Lower lobe of right lung (tissue), 2 donors: ENCODE results near the gene ST3GAL3. TPM values are rescaled to one million over a fixed set of nuclear protein-coding genes. Genes with fewer than 3 reads are reported as not detected.

Source experiments
- ATAC-seq, 2 donors: fragments of 200-7000 bp; cut with Tn5 transposase; one replicate each; pipeline ENCODE4 v1.9.1; 2020 to 2022; ENCODE audit warnings: mild to moderate bottlenecking in 2 of 2, moderate library complexity in 2 of 2
- DNase-seq: peaks from one replicate; pipeline ENCODE4 v3.0.0-alpha.2; 2020
- H3K27ac ChIP-seq: fragments of 200-600 bp; one replicate; pipeline ENCODE4 v1.8.0; 2022
- H3K27me3 ChIP-seq: fragments of 200-600 bp; one replicate; pipeline ENCODE4 v1.8.0; 2022; ENCODE audit warnings: low read depth
- H3K36me3 ChIP-seq: fragments of 200-600 bp; one replicate; pipeline ENCODE4 v1.8.0; 2022; ENCODE audit warnings: mild to moderate bottlenecking
- H3K4me1 ChIP-seq: fragments of 200-600 bp; one replicate; pipeline ENCODE4 v1.8.0; 2022
- H3K4me3 ChIP-seq: fragments of 200-600 bp; one replicate; pipeline ENCODE4 v1.8.0; 2022; ENCODE audit warnings: mild to moderate bottlenecking
- H3K9me3 ChIP-seq: fragments of 200-600 bp; one replicate; pipeline ENCODE4 v1.8.0; 2022
- CTCF ChIP-seq: fragments of 200-600 bp; IDR thresholded peaks from one replicate; pipeline ENCODE4 v1.8.0; 2022; ENCODE audit warnings: antibody characterized with exemption, mild to moderate bottlenecking
- intact Hi-C: fragments of 100-400 bp; cut with DNase I; formaldehyde crosslinking; loops from one replicate; pipeline ENCODE4 v1.11.0; 2022
- total RNA-seq: library from RNA; stranded (reverse); fragmentation: NEBNext Ultra II Directional; extraction: Animal tissue kit (Norgen Biotek cat#: 25700); gene quantifications from one replicate; pipeline ENCODE4 v1.2.1, GENCODE V29; 2021
- donor health status: DM: no; HTN: yes; CAD: no; lungs with severe emphysema.

The ST3GAL3 gene
- total RNA-seq, 1 donor from 2014 or later: 23.6 TPM

GRCh38 chr1:43800771-43801170 lies 93.4 kb downstream of the ST3GAL3 start:
- intact Hi-C loops: no loop called here
- TF ChIP-seq CTCF: no peak
- no peaks in the 10 kb centered on the region for H3K27me3 ChIP-seq

DNA sequence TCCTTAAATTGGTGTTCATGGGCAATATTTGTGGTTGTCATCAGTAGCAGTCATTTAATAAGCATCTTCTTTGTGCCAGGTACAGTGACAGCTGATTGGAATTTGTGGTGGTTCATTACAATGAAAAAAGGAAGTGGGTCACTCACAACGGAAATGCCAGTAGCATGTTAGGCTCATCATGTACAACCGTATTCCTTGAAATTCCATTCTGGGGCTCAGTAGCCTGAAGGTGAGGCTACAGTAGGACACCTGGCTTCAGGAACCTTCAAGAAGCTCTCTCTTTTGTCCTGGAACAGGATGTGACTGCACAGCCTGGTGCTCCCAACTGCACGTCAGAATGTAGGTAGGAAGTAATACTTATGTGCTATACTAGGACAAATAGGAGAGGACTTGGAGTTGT lies 93.9 kb downstream of the ST3GAL3 start:
- Histone ChIP-seq H3K36me3 (no peaks in the 10 kb centered on the region), H3K27ac (no peak overlapping the region), H3K27me3 (no peaks in the 10 kb centered on the region), H3K4me3 (no peak overlapping the region), H3K4me1 (no peaks in the 10 kb centered on the region), H3K9me3 (no peaks in the 10 kb centered on the region)
- no peak for DNase-seq
- no peak for TF ChIP-seq CTCF
- ATAC-seq: no peak
- intact Hi-C loops: no loop called here

More at GRCh38 chr1:43800771-43801170, 93.4 kb downstream of the ST3GAL3 start:
- Histone ChIP-seq H3K27ac (no peak overlapping the region), H3K4me1 (no peaks in the 10 kb centered on the region), H3K9me3 (no peaks in the 10 kb centered on the region), H3K36me3 (no peaks in the 10 kb centered on the region), H3K4me3 (no peak overlapping the region)
- no peak for ATAC-seq
- no peak for DNase-seq

- ATAC-seq (no peak), DNase-seq (no peak)
- H3K36me3 ChIP-seq: no peaks in the 10 kb centered on the region
- H3K27me3 ChIP-seq: no peaks in the 10 kb centered on the region
- no peaks in the 10 kb centered on the region for H3K9me3 ChIP-seq
- no peaks in the 10 kb centered on the region for H3K4me1 ChIP-seq
- no peak overlapping the region for H3K27ac ChIP-seq
- intact Hi-C loops: no loop called here
- no peak for TF ChIP-seq CTCF
- H3K4me3 ChIP-seq: no peak overlapping the region
These were observed 95.1 kb downstream of the ST3GAL3 start for GRCh38 chr1:43802356-43802980.

- Histone ChIP-seq H3K36me3 (no peaks in the 10 kb centered on the region), H3K27me3 (no peaks in the 10 kb centered on the region), H3K27ac (no peak overlapping the region), H3K9me3 (no peaks in the 10 kb centered on the region), H3K4me3 (no peak overlapping the region), H3K4me1 (no peaks in the 10 kb centered on the region)
- no peak for DNase-seq
- intact Hi-C loops: no loop called here
- ATAC-seq: no peak
- TF ChIP-seq CTCF: no peak
These were observed 95.8 kb downstream of the ST3GAL3 start for GRCh38 chr1:43803105-43803504.

- Histone ChIP-seq H3K4me3 (no peak overlapping the region), H3K9me3 (no peaks in the 10 kb centered on the region), H3K27me3 (no peaks in the 10 kb centered on the region), H3K4me1 (no peaks in the 10 kb centered on the region), H3K36me3 (no peaks in the 10 kb centered on the region), H3K27ac (no peak overlapping the region)
- intact Hi-C loops: no loop called here
- no peak for TF ChIP-seq CTCF
- DNase-seq (no peak), ATAC-seq (no peak)
These were observed 96.3 kb downstream of the ST3GAL3 start for GRCh38 chr1:43803646-43804045.
